ENCODE results near the gene MAST3. TPM values are rescaled to one million over a fixed set of nuclear protein-coding genes. Genes with fewer than 3 reads are reported as not detected.

The MAST3 gene
- polyA plus RNA-seq, 3 donors = 6.8 to 34.0 (median 12.4) TPM

- H3K4me3 Mint-ChIP-seq = peak within 1 kb of the TSS; percentile 87 to 93
- Histone ChIP-seq H3K9me3 (replicated peaks in 1 of 2; ENCODE audit: control insufficient read depth in 1 of 2, insufficient read depth in 1 of 2, low read length in 2 of 2) (no peaks in the 10 kb centered on the region), H3K36me3 (replicated peaks in 1 of 2; ENCODE audit: control insufficient read depth in 1 of 2, insufficient read depth in 2 of 2, low read length in 2 of 2) (peaks cover 26 to 37% of the 10 kb centered on the region in 2 donors), H3K4me1 (ENCODE audit: control insufficient read depth in 1 of 2, insufficient read depth in 2 of 2, low read length in 2 of 2) (peaks cover 31 to 44% of the 10 kb centered on the region in 2 donors), H3K9ac (ENCODE audit: insufficient read depth, low read length, poor library complexity, severe bottlenecking) (peak within 1 kb of the TSS; percentile 95), H4K20me1 (ENCODE audit: insufficient read depth, low read length) (peaks cover 37% of the 10 kb centered on the region), H3K4me3 (replicated peaks in 1 of 3; ENCODE audit: low read depth in 2 of 3, low read length in 3 of 3) (peak within 1 kb of the TSS; percentile 65 to 92 (median 89)), H3K27me3 (ENCODE audit: control insufficient read depth in 2 of 2, insufficient read depth in 2 of 2, low read length in 2 of 2) (no peaks in the 10 kb centered on the region), H3K4me2 (replicated peaks; ENCODE audit: extremely low read depth, low read length, poor library complexity, severe bottlenecking) (peak within 1 kb of the TSS; percentile 98), H2AFZ (ENCODE audit: insufficient read depth, low read depth, low read length, poor library complexity, severe bottlenecking) (peak within 1 kb of the TSS; percentile 91), H3K79me2 (ENCODE audit: insufficient read depth, low read length) (peaks cover 13% of the 10 kb centered on the region), H3K27ac (ENCODE audit: low read depth in 1 of 2, low read length in 2 of 2) (peak within 1 kb of the TSS; percentile 94 to 100)
- H3K27me3 Mint-ChIP-seq (ENCODE audit: low read depth in 3 of 3) = peaks cover 0 to 2% (median 1%) of the 10 kb centered on the region in 3 donors
- intact Hi-C loops (cut with micrococcal nuclease) = loop anchor here (5.0 to 10.0 kb wide), 4 partner anchors 36 to 146 kb away; partner anchors contain the start of genes ARRDC2 (in 1 of the 2), MPV17L2 (in 1 of the 2) and RAB3A (in 1 of the 2)
- peak; percentile 96 to 98 (median 96) for DNase-seq
- H3K4me1 Mint-ChIP-seq = peaks cover 37% of the 10 kb centered on the region
- H3K27ac Mint-ChIP-seq = peak within 1 kb of the TSS; percentile 95 to 99 (median 97)
- H3K9me3 Mint-ChIP-seq = peaks cover 0 to 1% (median 0%) of the 10 kb centered on the region in 7 donors
- peak; percentile 43 for TF ChIP-seq CTCF (IDR thresholded peaks at IDR 0.05)
- H3K36me3 Mint-ChIP-seq = peaks cover 21 to 39% of the 10 kb centered on the region in 2 donors
- under 1% methylated on average over 86 of the region's 86 CpGs for WGBS (ENCODE audit: insufficient coverage)
These were observed 55.4 kb downstream of the MAST3 start, which contains the start of gene PIK3R2 for GRCh38 chr19:18152817-18153555. Gene PIK3R2 (plus strand): TSS chr19:18153163. CDS start chr19:18155880, 2,717 bp downstream.

- Histone ChIP-seq H3K36me3 (replicated peaks in 1 of 2; ENCODE audit: control insufficient read depth in 1 of 2, insufficient read depth in 2 of 2, low read length in 2 of 2) (peaks cover 23 to 30% of the 10 kb centered on the region in 2 donors), H4K20me1 (ENCODE audit: insufficient read depth, low read length) (peaks cover 37% of the 10 kb centered on the region), H3K9me3 (replicated peaks in 1 of 2; ENCODE audit: control insufficient read depth in 1 of 2, insufficient read depth in 1 of 2, low read length in 2 of 2) (no peaks in the 10 kb centered on the region), H3K4me2 (replicated peaks; ENCODE audit: extremely low read depth, low read length, poor library complexity, severe bottlenecking) (peak overlapping the region; percentile 98), H3K4me3 (replicated peaks in 1 of 3; ENCODE audit: low read depth in 2 of 3, low read length in 3 of 3) (peak overlapping the region; percentile 65 to 92 (median 67)), H3K4me1 (ENCODE audit: control insufficient read depth in 1 of 2, insufficient read depth in 2 of 2, low read length in 2 of 2) (peaks cover 31 to 44% of the 10 kb centered on the region in 2 donors), H3K27ac (ENCODE audit: low read depth in 1 of 2, low read length in 2 of 2) (peak overlapping the region in 1 of 2 donors; percentile 94), H3K79me2 (ENCODE audit: insufficient read depth, low read length) (peaks cover 13% of the 10 kb centered on the region), H3K27me3 (ENCODE audit: control insufficient read depth in 2 of 2, insufficient read depth in 2 of 2, low read length in 2 of 2) (no peaks in the 10 kb centered on the region), H3K9ac (ENCODE audit: insufficient read depth, low read length, poor library complexity, severe bottlenecking) (peak overlapping the region; percentile 95), H2AFZ (ENCODE audit: insufficient read depth, low read depth, low read length, poor library complexity, severe bottlenecking) (peak overlapping the region; percentile 91)
- no peaks in the 10 kb centered on the region for H3K9me3 Mint-ChIP-seq
- peaks cover 37% of the 10 kb centered on the region for H3K4me1 Mint-ChIP-seq
- WGBS (ENCODE audit: insufficient coverage) = 2% methylated on average over 32 of the region's 38 CpGs
- peak overlapping the region; percentile 87 to 90 for H3K4me3 Mint-ChIP-seq
- TF ChIP-seq CTCF (IDR thresholded peaks at IDR 0.05) = no peak
- H3K27me3 Mint-ChIP-seq (ENCODE audit: low read depth in 3 of 3) = peaks cover 0 to 2% (median 1%) of the 10 kb centered on the region in 3 donors
- peaks cover 14 to 32% of the 10 kb centered on the region in 2 donors for H3K36me3 Mint-ChIP-seq
- intact Hi-C loops (cut with micrococcal nuclease) = loop anchor here (5.0 to 10.0 kb wide), 4 partner anchors 36 to 146 kb away; partner anchors contain the start of genes ARRDC2 (in 1 of the 2), MPV17L2 (in 1 of the 2) and RAB3A (in 1 of the 2)
- H3K27ac Mint-ChIP-seq = peak overlapping the region in 3 of 7 donors; percentile 57 to 70 (median 64)
- no peak for DNase-seq
These were observed 56.1 kb downstream of the MAST3 start for GRCh38 chr19:18153556-18154134.

All from CD14-positive monocyte (primary cell).